ENCODE data around the gene DOC2A. TPM values are rescaled to one million over a fixed set of nuclear protein-coding genes. Genes with fewer than 3 reads are reported as not detected.

The DOC2A gene
- total RNA-seq, 1 donor from 2014 or later = 5.3 TPM

DNA sequence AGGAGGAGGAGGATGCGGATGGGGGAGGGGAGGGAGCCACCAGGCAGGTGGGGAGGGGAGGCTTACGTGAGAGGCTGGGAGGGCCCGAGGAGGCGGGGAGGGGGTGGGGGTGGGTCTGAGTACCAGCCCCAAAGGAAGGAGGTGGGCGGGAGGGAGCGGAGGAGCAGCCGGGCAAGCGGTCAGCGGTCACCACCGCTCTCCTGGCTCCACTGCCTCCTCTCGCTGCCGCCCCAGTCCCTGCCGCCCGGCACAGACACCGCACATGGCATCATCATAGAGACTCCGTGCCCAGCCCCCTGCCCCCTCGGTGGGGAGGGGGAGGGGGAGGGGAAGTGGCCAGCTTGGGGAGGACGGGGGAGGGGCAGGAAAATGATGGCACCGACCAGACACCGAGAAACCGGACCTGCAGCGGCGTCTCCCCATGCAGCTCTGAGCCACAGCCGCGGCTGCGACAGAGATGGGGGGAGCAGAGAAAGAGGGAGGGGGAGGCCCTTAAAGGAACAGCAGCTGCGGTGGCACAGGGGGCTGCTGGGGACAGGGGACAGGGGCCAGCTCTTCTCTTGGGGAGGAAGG lies 20.1 kb upstream of the DOC2A start, which contains the start of gene TLCD3B:
TLCD3B (minus strand) TSS at position 431 of the 573 bp plus-strand sequence. CDS start 744 bp downstream, outside the sequence.
- peaks cover 93% of the 10 kb centered on the region for H3K27me3 Mint-ChIP-seq (ENCODE audit: low read depth)
- H3K9me3 Mint-ChIP-seq = no peaks in the 10 kb centered on the region
- no peaks in the 10 kb centered on the region for H3K36me3 Mint-ChIP-seq

DNA sequence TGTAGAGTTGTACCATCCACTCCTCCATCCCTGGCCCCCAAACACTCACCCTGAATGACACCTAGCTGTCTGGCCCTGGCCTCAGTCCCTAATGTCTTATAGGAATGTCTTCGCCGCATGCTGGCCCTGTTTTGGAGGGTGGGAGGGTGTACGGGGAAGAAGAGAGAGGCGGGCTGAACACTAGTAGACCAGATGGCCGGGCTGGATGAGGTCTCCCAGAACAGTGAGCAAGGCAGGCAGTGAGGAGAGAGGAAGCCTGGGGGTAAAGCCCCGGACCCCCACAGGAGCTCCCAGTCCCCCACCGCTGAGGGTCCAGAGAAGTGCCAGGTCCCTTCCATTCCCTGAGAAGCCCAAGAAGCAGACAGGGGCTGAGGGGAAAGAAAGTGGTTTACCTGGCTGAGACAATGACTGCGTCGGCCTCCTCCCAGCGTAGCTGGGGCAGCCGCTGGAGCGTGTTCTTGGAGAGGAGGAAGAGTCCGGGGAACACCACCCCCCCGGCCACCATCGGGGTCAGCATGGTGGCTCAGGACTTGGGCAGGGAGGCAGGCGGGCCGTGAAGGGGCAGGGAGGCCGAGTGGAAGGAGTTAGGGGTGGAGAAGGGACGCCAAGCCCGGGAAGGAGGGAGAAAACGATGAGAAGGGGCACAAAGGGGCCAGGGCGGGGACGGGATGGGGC lies 19.3 kb upstream of the DOC2A start:
- peaks cover 9% of the 10 kb centered on the region for H3K4me1 Mint-ChIP-seq
- H3K27me3 Mint-ChIP-seq (ENCODE audit: low read depth) = peaks cover 92% of the 10 kb centered on the region
- TF ChIP-seq, protein P1, sequence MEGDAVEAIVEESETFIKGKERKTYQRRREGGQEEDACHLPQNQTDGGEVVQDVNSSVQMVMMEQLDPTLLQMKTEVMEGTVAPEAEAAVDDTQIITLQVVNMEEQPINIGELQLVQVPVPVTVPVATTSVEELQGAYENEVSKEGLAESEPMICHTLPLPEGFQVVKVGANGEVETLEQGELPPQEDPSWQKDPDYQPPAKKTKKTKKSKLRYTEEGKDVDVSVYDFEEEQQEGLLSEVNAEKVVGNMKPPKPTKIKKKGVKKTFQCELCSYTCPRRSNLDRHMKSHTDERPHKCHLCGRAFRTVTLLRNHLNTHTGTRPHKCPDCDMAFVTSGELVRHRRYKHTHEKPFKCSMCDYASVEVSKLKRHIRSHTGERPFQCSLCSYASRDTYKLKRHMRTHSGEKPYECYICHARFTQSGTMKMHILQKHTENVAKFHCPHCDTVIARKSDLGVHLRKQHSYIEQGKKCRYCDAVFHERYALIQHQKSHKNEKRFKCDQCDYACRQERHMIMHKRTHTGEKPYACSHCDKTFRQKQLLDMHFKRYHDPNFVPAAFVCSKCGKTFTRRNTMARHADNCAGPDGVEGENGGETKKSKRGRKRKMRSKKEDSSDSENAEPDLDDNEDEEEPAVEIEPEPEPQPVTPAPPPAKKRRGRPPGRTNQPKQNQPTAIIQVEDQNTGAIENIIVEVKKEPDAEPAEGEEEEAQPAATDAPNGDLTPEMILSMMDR (IDR thresholded peaks at IDR 0.05; ENCODE audit: unreplicated experiment) = no peak
- no peaks in the 10 kb centered on the region for H3K36me3 Mint-ChIP-seq
- peak overlapping the region; percentile 60 for H3K4me3 Mint-ChIP-seq
- no peaks in the 10 kb centered on the region for H3K9me3 Mint-ChIP-seq
- H3K27ac Mint-ChIP-seq = no peak overlapping the region
- DNase-seq (ENCODE audit: low spot score in 2 of 2, unreplicated experiment in 2 of 2) = no peak

More for the DNA sequence above, 20.1 kb upstream of the DOC2A start, which contains the start of gene TLCD3B:
- Mint-ChIP-seq H3K4me1 (peaks cover 9% of the 10 kb centered on the region), H3K27ac (no peak within 1 kb of the TSS), H3K4me3 (peak within 1 kb of the TSS; percentile 60)
- no peak for DNase-seq (ENCODE audit: low spot score in 2 of 2, unreplicated experiment in 2 of 2)
- TF ChIP-seq, protein P1 (IDR thresholded peaks at IDR 0.05; ENCODE audit: unreplicated experiment) = no peak

GRCh38 chr16:30028438-30029076 lies 17.7 kb upstream of the DOC2A start:
- no peak overlapping the region for H3K4me3 Mint-ChIP-seq
- H3K9me3 Mint-ChIP-seq = no peaks in the 10 kb centered on the region
- peak in 1 of 2 experiments; percentile 66 for DNase-seq (ENCODE audit: low spot score in 2 of 2, unreplicated experiment in 2 of 2)
- TF ChIP-seq, protein P1 (IDR thresholded peaks at IDR 0.05; ENCODE audit: unreplicated experiment) = no peak
- H3K4me1 Mint-ChIP-seq = peaks cover 9% of the 10 kb centered on the region
- H3K36me3 Mint-ChIP-seq = no peaks in the 10 kb centered on the region
- no peak overlapping the region for H3K27ac Mint-ChIP-seq
- H3K27me3 Mint-ChIP-seq (ENCODE audit: low read depth) = peaks cover 83% of the 10 kb centered on the region

- Mint-ChIP-seq H3K4me1 (peaks cover 9% of the 10 kb centered on the region), H3K27me3 (ENCODE audit: low read depth) (peaks cover 76% of the 10 kb centered on the region), H3K4me3 (no peak overlapping the region), H3K9me3 (no peaks in the 10 kb centered on the region), H3K36me3 (no peaks in the 10 kb centered on the region), H3K27ac (no peak overlapping the region)
- DNase-seq (ENCODE audit: low spot score in 2 of 2, unreplicated experiment in 2 of 2) = no peak
- TF ChIP-seq, protein P1 (IDR thresholded peaks at IDR 0.05; ENCODE audit: unreplicated experiment) = no peak
Measured at GRCh38 chr16:30027588-30028437, 17.0 kb upstream of the DOC2A start.

- DNase-seq (ENCODE audit: low spot score in 2 of 2, unreplicated experiment in 2 of 2) = no peak
- TF ChIP-seq, protein P1 (IDR thresholded peaks at IDR 0.05; ENCODE audit: unreplicated experiment) = no peak
- H3K4me3 Mint-ChIP-seq = no peak overlapping the region
- H3K27ac Mint-ChIP-seq = no peak overlapping the region
- H3K4me1 Mint-ChIP-seq = peaks cover 5% of the 10 kb centered on the region
- no peaks in the 10 kb centered on the region for H3K36me3 Mint-ChIP-seq
- H3K27me3 Mint-ChIP-seq (ENCODE audit: low read depth) = peaks cover 64% of the 10 kb centered on the region
- no peaks in the 10 kb centered on the region for H3K9me3 Mint-ChIP-seq
Measured at GRCh38 chr16:30026449-30026848, 15.6 kb upstream of the DOC2A start.

Measured in mesothelial cell of epicardium (in vitro differentiated cells).